Heart left ventricle (tissue), 16 donors: Measurements from ENCODE around the gene CEP19. TPM values are rescaled to one million over a fixed set of nuclear protein-coding genes. Genes with fewer than 3 reads are reported as not detected.

Source experiments
- ATAC-seq, 4 donors: fragments of 200-7000 bp; cut with Tn5 transposase; one replicate each; pipeline ENCODE4 v1.9.1; 2020 to 2022; ENCODE audit warnings: moderate library complexity in 4 of 4, mild to moderate bottlenecking in 3 of 4, moderate number of reproducible peaks in 1 of 4
- DNase-seq, 5 donors: peaks; one replicate each; pipeline ENCODE4 v3.0.0-alpha.2; 2020
- H3K27ac ChIP-seq, 12 donors: fragments of 200-600 bp; sonication (generic) in 4 of 12; one replicate each; pipeline versions ENCODE4 v1.5.0 to v1.8.0; 2016 to 2022; ENCODE audit warnings: mild to moderate bottlenecking in 2 of 12
- H3K27me3 ChIP-seq, 9 donors: fragments of 200-600 bp; sonication (generic) in 2 of 9; one replicate each; pipeline versions ENCODE4 v1.5.1 to v1.8.0; 2016 to 2022; ENCODE audit warnings: mild to moderate bottlenecking in 3 of 9
- H3K36me3 ChIP-seq, 9 donors: fragments of 200-600 bp; sonication (generic) in 2 of 9; one replicate each; pipeline versions ENCODE4 v1.5.0 to v1.8.0; 2018 to 2022; ENCODE audit warnings: mild to moderate bottlenecking in 2 of 9
- H3K4me1 ChIP-seq, 12 donors: fragments of 200-600 bp; sonication (generic) in 4 of 12; one replicate each; pipeline versions ENCODE4 v1.5.0 to v1.8.0; 2016 to 2022; ENCODE audit warnings: mild to moderate bottlenecking in 3 of 12
- H3K4me3 ChIP-seq, 12 donors: fragments of 200-600 bp; sonication (generic) in 4 of 12; one replicate each; pipeline versions ENCODE4 v1.5.0 to v1.8.0; 2017 to 2022; ENCODE audit warnings: mild to moderate bottlenecking in 9 of 12, moderate library complexity in 4 of 12
- H3K9me3 ChIP-seq, 12 donors: fragments of 200-600 bp; sonication (generic) in 4 of 12; one replicate each; pipeline versions ENCODE4 v1.5.0 to v1.8.0; 2016 to 2022; ENCODE audit warnings: mild to moderate bottlenecking in 1 of 12
- CTCF ChIP-seq, 12 donors: fragments of 200-600 bp; sonication (generic) in 4 of 12; IDR thresholded peaks; one replicate each; pipeline versions ENCODE4 v1.5.0 to v1.8.0; 2018 to 2022; ENCODE audit warnings: antibody characterized with exemption in 12 of 12, mild to moderate bottlenecking in 5 of 12
- POLR2A ChIP-seq, 2 donors: fragments of 450-650 bp; IDR thresholded peaks; one replicate each; pipeline ENCODE4 v1.6.1; 2017; ENCODE audit warnings: antibody characterized with exemption in 2 of 2, mild to moderate bottlenecking in 2 of 2, moderate library complexity in 2 of 2
- WGBS, 4 donors: extraction: QIAGEN DNeasy Blood & Tissue Kit in 2 of 4; methylation state at CpG; one replicate each; pipeline versions ENCODE4 v1.1.5 to v1.1.7; 2013 to 2018; 5-methylcytosine and 5-hydroxymethylcytosine counted together
- intact Hi-C, 10 donors: fragments of 100-400 bp; cut with DNase I; formaldehyde crosslinking; loops; one replicate each; pipeline versions ENCODE4 v1.11.1 to v1.14.2; 2022
- polyA plus RNA-seq, 2 donors: library from polyadenylated mRNA; stranded (reverse); fragments of 200-250 nt; gene quantifications; one replicate each; pipeline ENCODE4 v1.2.3, GENCODE V29; 2013
- total RNA-seq, 9 donors: library from RNA; depleted of rRNA in 2 of 9; stranded (reverse); fragments of >200 nt in 2 of 9; fragmentation: NEBNext Ultra II Directional in 3 of 9; extraction: Animal tissue kit (Norgen Biotek cat#: 25700) in 3 of 9; gene quantifications; one replicate each; pipeline versions ENCODE4 v1.1.0 to v1.2.4, GENCODE V29; 2016 to 2023
- donor health status: ischemic (EF 13 %, LVEDD 7.1; RV severe dilation, severe dysfunction).
- donor health status: healthy with polysubstance abuse.
- donor health status: DM: no; HTN: yes; CAD: no.
- donor health status: DM: no; HTN: no; CAD: no.
- donor health status: ischemic (EF 25% LVEDD 6.9; RV normal size, moderate dysfunction).
- donor health status: ischemic (EF 25% LVEDD 5.7; RV mildly dilated, moderate dysfunction).
- donor health status: healthy.
- donor health status: DM: yes; HTN: yes; CAD: no.
- donor health status: ischemic (EF 35%, LVEDD 5.7; RV mildly dilated, moderate dysfunction).
- donor health status: nonischemic (EF 11% LVEDD 7.7; RV severe dilation, severe dysfunction).
- donor health status: DM: yes; HTN: yes; CAD: no.
- donor health status: PGD.
- donor health status: ischemic (EF 29% LVEDD 5.4; RV normal size, mild dysfunction).
- donor health status: nonischemic (EF 23%, LVEDD 6.1; RV moderate dilation, normal function).

The CEP19 gene
- total and polyA plus RNA-seq, 11 donors: 0.57 to 2.8 (median 1.3) TPM

GRCh38 chr3:196700801-196701200 lies 11.2 kb downstream of the CEP19 start:
- intact Hi-C loops: no loop called here
- H3K4me3 ChIP-seq: no peak overlapping the region
- H3K27me3 ChIP-seq: no peaks in the 10 kb centered on the region
- no peak for ATAC-seq
- no peaks in the 10 kb centered on the region for H3K4me1 ChIP-seq
- no peak for TF ChIP-seq POLR2A (IDR thresholded peaks at IDR 0.05)
- no peak for TF ChIP-seq CTCF (IDR thresholded peaks at IDR 0.05)
- H3K27ac ChIP-seq: no peak overlapping the region
- WGBS, 4 donors: 83 to 87% (median 85%) methylated on average over 4 of the region's 4 CpGs
- no peaks in the 10 kb centered on the region for H3K9me3 ChIP-seq
- no peak for DNase-seq
- no peaks in the 10 kb centered on the region for H3K36me3 ChIP-seq

GRCh38 chr3:196699749-196700148 lies 12.3 kb downstream of the CEP19 start:
- H3K4me1 ChIP-seq: no peaks in the 10 kb centered on the region
- no peaks in the 10 kb centered on the region for H3K27me3 ChIP-seq
- DNase-seq (no peak), ATAC-seq (no peak)
- no peaks in the 10 kb centered on the region for H3K36me3 ChIP-seq
- H3K9me3 ChIP-seq: no peaks in the 10 kb centered on the region
- H3K4me3 ChIP-seq: no peak overlapping the region
- intact Hi-C loops: no loop called here
- TF ChIP-seq POLR2A (IDR thresholded peaks at IDR 0.05) (no peak), CTCF (IDR thresholded peaks at IDR 0.05) (no peak)
- H3K27ac ChIP-seq: no peak overlapping the region
- 75 to 85% (median 83%) methylated on average over 7 of the region's 7 CpGs for WGBS, 4 donors

- peaks cover 0 to 17% (median 0%) of the 10 kb centered on the region in 12 donors for H3K4me1 ChIP-seq
- TF ChIP-seq POLR2A (IDR thresholded peaks at IDR 0.05) (no peak), CTCF (IDR thresholded peaks at IDR 0.05) (no peak)
- intact Hi-C loops: no loop called here
Observed at GRCh38 chr3:196697270-196697669, 14.8 kb downstream of the CEP19 start.

GRCh38 chr3:196695849-196696226 lies 16.2 kb downstream of the CEP19 start:
- H3K27ac ChIP-seq: no peak overlapping the region
- H3K4me1 ChIP-seq: peaks cover 0 to 29% (median 0%) of the 10 kb centered on the region in 12 donors
- H3K9me3 ChIP-seq: no peaks in the 10 kb centered on the region
- intact Hi-C loops: no loop called here
- DNase-seq (no peak), ATAC-seq (no peak)
- TF ChIP-seq POLR2A (IDR thresholded peaks at IDR 0.05): no peak
- TF ChIP-seq CTCF (IDR thresholded peaks at IDR 0.05): no peak
- H3K4me3 ChIP-seq: no peak overlapping the region
- H3K36me3 ChIP-seq: no peaks in the 10 kb centered on the region
- no peaks in the 10 kb centered on the region for H3K27me3 ChIP-seq
- 85 to 91% (median 89%) methylated on average over 5 of the region's 5 CpGs for WGBS, 4 donors

More at GRCh38 chr3:196697270-196697669, 14.8 kb downstream of the CEP19 start:
- Histone ChIP-seq H3K36me3 (no peaks in the 10 kb centered on the region), H3K27me3 (no peaks in the 10 kb centered on the region), H3K27ac (no peak overlapping the region), H3K9me3 (no peaks in the 10 kb centered on the region), H3K4me3 (no peak overlapping the region)
- ATAC-seq (no peak), DNase-seq (no peak)
- WGBS, 4 donors: 76 to 90% (median 82%) methylated on average over 5 of the region's 5 CpGs
